HG02943 (cell line): ENCODE data around the gene TMEM234.
A peak's percentile ranks its signal among the peaks of the same experiment; 100 is the strongest.
"Not testable (repeated sequence)": the region's sequence is repeated elsewhere in the genome, so short reads cannot be mapped to it uniquely, and the experiment has no call there.

Experiments
- ATAC-seq: cut with Tn5 transposase; IDR thresholded peaks from one replicate; pipeline ENCODE4 v1.9.1; 2021; ENCODE audit warnings: mild to moderate bottlenecking, low read depth, moderate library complexity; ENCODE audit not compliant: unreplicated experiment

The TMEM234 gene

DNA sequence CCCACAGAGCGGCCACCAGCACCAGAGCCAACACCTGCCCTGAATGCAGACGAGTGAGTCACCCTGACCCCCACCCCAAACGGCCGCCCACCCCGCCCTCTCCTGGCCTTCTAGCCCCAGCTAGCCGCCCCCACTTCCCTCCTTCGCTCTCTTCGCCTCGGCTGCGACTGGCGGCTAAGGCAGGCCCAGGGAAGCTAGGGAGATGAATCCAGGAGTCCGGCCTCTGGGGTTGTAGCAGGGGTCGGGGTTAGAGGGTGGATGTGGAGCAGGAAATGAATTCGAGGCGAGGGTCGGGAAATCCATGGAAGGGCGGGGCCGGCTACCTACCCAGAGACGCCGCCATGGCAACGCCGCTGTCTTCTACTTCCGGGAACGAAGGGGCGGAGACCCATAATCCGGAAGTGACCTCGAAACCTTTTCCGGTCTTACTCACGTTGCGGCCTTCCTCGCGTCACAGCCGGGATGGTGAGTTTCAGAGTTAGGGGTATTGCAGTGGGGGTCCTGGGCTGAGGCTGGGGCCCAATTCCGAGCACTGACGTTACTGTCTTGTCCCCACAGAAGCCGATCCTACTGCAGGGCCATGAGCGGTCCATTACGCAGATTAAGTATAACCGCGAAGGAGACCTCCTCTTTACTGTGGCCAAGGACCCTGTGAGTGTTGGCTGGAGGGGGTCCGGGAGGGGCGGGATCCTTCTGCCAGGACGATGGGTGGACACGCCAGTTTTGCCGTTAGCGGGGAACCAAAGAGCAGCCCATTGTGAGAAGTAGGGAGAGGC lies at the start of gene TMEM234, which contains the start of gene EIF3I:
TSS of gene TMEM234 (minus strand) at position 374 of the 776 bp plus-strand sequence. CDS start at position 343, 31 bp downstream.
TSS of gene EIF3I (plus strand) at position 428 of the 776 bp plus-strand sequence. CDS start at position 463, 35 bp downstream.
- ATAC-seq: peak; percentile 73

- ATAC-seq: no peak
These were observed 47.6 kb upstream of the TMEM234 start for GRCh38 chr1:32269744-32270143.

- no peak for ATAC-seq
These were observed 44.9 kb upstream of the TMEM234 start for GRCh38 chr1:32266921-32267591.

- no peak for ATAC-seq
These were observed 43.7 kb upstream of the TMEM234 start for GRCh38 chr1:32265846-32266245.

DNA sequence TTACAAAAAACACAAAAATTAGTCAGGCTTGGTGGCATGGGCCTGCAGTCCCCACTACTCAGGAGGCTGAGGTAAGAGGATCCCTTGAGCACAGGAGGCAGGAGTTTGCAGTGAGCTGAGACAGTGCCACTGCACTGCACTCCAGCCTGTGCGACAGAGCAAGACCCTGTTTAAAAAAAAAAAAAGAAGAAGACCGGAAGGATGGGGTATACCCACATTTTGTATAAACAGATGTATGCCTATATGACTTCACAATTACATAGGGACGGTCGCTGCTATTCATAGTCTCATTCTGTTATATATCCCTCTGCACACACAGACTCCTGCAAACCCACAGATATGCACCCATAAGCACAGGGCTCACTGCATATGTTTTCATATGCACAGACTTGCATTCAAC lies 41.6 kb upstream of the TMEM234 start:
- no peak for ATAC-seq

DNA sequence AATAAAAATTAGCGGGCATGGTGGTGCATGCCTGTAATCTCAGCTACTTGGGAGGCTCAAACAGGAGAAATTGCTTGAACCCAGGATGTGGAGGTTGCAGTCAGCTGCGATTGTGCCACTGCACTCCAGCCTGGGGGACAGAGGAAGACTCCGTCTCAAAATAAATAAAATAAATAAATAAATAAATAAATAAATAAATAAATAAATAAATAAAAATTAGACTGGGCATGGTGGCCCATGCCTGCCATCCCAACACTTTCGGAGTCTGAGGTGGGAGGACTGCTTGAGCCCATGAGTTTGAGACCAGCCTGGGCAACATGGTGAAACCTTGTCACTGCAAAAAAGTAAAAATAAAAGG lies 41.1 kb upstream of the TMEM234 start:
- ATAC-seq: not testable (repeated sequence)

- ATAC-seq: no peak
These were observed 35.0 kb upstream of the TMEM234 start for GRCh38 chr1:32257227-32257508.

DNA sequence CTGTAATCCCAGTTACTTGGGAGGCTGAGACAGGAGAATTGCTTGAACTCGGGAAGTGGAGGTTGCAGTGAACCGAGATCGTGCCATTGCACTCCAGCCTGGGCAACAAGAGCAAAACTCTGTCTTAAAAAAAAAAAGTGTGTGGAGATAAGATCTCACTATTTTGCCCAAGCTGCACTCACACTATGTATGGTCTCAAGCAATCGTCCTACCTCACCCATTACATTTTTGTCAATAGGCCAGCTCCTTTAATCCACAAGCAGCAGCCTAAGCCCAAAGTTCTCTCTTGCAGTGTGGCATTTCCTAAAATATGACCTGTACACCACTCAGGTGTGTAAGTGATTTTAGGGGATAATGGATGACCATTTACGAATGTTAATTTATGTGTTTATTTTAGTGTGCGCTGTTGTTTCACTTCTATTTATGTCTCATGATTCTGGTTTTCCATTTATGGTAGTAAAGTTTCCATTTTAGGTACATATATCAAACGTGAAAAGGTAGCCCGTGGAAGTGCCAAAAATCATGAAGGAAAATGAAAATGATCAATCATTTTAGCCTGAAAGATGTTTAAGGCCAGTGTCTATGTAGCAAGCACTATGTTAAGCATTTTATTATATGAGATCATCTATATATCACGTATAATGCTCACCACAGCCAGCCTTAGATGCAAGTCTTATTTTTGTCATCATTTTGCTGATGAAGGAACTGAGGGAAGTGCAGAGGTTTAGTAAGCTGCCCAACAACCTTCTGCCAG lies 34.5 kb upstream of the TMEM234 start:
- no peak for ATAC-seq

DNA sequence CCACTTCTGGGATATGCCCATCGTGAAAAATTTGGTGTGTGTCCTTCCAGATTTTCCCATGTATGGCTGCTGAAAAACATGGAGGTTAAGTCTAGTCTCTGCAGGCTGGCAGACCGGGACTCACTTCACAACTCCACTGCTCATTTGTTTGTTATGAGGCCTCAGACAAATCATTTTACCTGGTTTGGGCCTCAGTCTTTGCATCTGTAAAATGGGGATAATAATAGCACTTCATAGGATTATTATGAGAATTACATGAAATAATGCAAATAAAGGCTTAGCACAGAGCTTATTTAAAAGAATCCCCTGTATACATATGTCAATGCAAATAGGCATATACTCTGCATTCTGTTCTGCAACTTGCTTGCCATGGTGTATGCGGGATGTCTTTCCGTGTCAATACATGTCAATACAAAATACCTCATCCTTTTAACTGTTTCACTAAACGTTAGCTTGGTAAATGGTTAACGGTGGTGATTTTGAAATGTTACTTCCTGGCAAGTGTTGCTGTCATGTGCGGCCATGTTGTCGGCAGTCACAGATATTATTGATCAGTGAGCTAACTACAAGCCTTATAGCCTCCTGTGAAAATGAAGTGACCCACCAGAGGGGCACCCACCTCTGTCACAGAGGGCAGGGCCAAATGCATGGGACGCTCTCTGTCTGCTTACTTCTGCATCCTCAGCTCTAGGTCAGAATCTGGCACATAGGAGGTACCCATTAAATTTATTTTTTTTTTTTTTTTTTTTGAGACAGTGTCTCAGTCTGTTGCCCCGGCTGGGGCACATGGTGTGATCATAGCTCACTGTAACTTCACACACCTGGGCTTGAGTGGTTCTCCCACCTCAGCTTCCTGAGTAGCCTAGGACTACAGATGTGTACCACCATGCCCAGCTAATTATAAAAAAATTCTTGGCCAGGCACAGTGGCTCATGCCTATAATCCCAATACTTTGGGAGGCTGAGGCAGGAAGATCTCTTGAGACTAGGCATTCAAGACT lies 33.2 kb upstream of the TMEM234 start:
- no peak for ATAC-seq

GRCh38 chr1:32250893-32251716 lies 29.0 kb upstream of the TMEM234 start, which contains the start of gene LCK:
LCK (plus strand) TSS chr1:32251265; CDS start chr1:32274330, 23,065 bp downstream.
- ATAC-seq: no peak

DNA sequence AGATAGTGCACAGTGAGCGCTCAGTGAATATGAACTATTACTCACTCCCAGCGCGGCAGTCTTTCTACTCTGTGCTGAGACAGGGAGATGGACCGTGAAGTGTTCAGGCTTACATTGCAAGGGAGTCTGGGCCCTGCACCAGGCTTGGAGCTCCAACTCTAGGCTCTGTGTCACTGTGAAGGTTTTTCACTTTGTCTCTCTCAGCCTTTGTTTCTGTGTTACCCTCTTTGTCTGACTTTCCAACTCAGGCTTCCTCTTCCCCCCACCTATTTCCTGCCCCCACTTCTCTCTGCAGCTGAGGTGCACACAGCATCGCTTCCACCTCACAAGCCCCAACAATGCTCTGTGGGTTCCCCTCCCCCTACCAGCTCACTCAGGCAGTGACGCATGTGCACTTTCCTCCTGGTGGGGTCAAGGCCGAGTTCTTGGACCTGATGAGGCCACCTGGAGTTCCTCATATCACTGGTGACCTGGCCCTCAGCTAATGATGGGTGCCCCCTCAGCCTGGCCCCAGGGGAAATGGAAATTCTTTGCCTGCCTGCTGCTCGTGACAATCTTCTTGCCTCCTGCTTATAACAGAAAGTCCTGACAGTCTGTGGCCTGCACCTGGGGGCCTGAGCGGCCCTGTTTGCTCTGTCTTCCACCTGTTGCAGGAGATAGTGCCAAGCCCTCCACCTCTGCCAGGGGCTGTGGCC lies 27.8 kb upstream of the TMEM234 start:
- peak; percentile 61 for ATAC-seq

GRCh38 chr1:32247983-32248889 lies 26.1 kb upstream of the TMEM234 start:
- no peak for ATAC-seq

DNA sequence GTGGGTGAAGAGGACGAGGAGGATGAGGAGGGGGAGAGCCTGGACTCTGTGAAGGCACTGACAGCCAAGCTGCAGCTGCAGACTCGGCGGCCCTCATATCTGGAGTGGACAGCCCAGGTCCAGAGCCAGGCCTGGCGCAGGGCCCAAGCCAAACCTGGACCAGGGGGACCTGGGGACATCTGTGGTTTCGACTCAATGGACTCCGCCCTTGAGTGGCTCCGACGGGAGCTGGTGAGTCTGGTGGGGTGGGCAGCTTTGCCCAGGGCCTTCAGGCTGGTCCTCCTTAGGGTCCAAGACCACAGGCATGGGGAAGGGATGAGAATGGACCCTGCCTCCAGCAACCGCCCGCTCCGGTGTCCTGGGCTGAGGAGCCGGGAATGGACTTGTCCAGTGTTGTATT lies 25.3 kb upstream of the TMEM234 start:
- ATAC-seq: no peak

- no peak for ATAC-seq
These were observed 24.7 kb upstream of the TMEM234 start, which contains the start of gene FAM167B for GRCh38 chr1:32246888-32247273. FAM167B (plus strand) TSS chr1:32247222; CDS start chr1:32247422, 200 bp downstream.

DNA sequence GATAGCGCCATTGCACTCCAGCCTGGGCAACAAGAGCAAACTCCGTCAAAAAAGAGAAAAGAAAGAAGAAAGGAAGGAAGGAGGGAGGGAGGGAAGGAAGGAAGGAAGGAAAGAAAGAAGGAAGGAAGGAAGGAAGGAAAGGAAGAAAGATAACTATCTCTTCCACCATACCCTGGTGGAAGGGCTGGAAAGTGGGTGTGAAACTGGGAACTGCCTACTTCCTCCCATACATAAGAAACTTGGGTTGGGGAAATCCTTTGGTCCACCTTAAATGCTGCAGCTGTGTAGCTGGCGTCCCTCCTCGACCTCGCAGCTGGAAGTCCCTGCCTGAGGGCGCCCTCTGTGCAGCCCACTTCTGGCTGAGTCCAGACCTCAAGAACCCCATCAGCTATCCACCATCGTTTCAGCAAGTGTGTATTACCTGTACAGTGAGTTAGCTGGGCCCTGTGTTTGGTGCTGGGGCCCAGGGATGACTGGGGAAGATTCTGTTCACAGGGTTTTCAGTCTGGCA lies 20.2 kb upstream of the TMEM234 start:
- no peak for ATAC-seq

DNA sequence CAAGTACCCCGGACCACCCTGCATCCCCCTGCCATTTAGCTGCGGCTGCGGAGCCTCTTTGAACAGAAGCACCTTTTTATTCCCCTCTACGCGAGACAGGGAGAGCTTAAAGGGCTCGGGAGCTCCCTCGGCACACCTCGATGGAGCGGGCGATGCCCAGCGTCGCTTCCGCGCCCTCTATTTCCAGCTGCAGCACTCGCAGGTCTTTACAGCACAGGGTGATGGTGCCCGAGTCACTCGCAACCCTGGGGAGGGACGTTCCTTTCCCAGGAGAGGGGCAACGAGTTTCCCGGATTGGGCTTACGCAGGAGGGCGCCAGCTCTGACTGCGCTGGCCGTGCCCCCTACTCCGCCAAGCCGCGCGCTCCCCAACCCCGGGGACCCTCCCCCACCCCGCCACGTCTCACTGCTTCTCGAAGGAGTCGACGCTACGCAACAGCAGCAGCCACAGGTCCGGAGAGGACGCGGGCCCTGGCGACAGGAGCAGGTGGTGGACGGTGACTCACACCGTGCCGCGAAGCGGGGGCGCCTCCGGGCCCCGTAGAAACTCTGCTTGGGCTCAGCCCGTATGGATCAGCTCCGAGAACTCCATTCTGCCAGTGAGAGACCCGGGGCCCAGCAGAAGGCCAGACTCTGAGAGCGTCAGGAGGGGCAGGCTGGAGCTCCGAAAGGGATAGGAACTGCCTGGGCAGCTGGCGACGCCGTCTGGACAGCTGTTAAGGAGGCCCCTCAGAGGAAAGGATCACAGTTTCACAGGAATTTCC lies 19.0 kb upstream of the TMEM234 start:
- ATAC-seq: no peak
